GM19438 (cell line): Measurements from ENCODE around the gene CACNA1E.

ENCODE experiments used
- ATAC-seq: cut with Tn5 transposase; IDR thresholded peaks from one replicate; pipeline ENCODE4 v1.9.1; 2021; ENCODE audit warnings: low read depth; ENCODE audit not compliant: unreplicated experiment

The CACNA1E gene

GRCh38 chr1:181674617-181675016 lies 191.3 kb downstream of the CACNA1E start:
- ATAC-seq: no peak

GRCh38 chr1:181675091-181675917 lies 192.0 kb downstream of the CACNA1E start:
- no peak for ATAC-seq

- ATAC-seq: no peak
Observed at GRCh38 chr1:181675918-181676190, 192.5 kb downstream of the CACNA1E start.

GRCh38 chr1:181676269-181676668 lies 193.0 kb downstream of the CACNA1E start:
- ATAC-seq: no peak

- ATAC-seq: no peak
Observed at GRCh38 chr1:181680332-181680731, 197.0 kb downstream of the CACNA1E start.

- ATAC-seq: no peak
Observed at GRCh38 chr1:181680871-181681270, 197.6 kb downstream of the CACNA1E start.

- no peak for ATAC-seq
Observed at GRCh38 chr1:181685211-181685610, 201.9 kb downstream of the CACNA1E start.

- no peak for ATAC-seq
Observed at GRCh38 chr1:181701891-181702290, 218.6 kb downstream of the CACNA1E start.

GRCh38 chr1:181704546-181704945 lies 221.2 kb downstream of the CACNA1E start:
- no peak for ATAC-seq

- no peak for ATAC-seq
Observed at GRCh38 chr1:181711820-181712219, 228.5 kb downstream of the CACNA1E start.

GRCh38 chr1:181712711-181713110 lies 229.4 kb downstream of the CACNA1E start:
- ATAC-seq: no peak

- no peak for ATAC-seq
Observed at GRCh38 chr1:181714428-181714827, 231.1 kb downstream of the CACNA1E start.

GRCh38 chr1:181718034-181718433 lies 234.7 kb downstream of the CACNA1E start:
- ATAC-seq: no peak

- ATAC-seq: no peak
Observed at GRCh38 chr1:181726320-181727012, 243.1 kb downstream of the CACNA1E start.

GRCh38 chr1:181730606-181731005 lies 247.3 kb downstream of the CACNA1E start:
- no peak for ATAC-seq

- no peak for ATAC-seq
Observed at GRCh38 chr1:181732218-181732990, 249.1 kb downstream of the CACNA1E start.

GRCh38 chr1:181733486-181733885 lies 250.2 kb downstream of the CACNA1E start:
- ATAC-seq: no peak

GRCh38 chr1:181737056-181737455 lies 253.7 kb downstream of the CACNA1E start:
- ATAC-seq: no peak

GRCh38 chr1:181739214-181739613 lies 255.9 kb downstream of the CACNA1E start:
- ATAC-seq: no peak

- ATAC-seq: no peak
Observed at GRCh38 chr1:181742426-181742825, 259.1 kb downstream of the CACNA1E start.

- ATAC-seq: no peak
Observed at GRCh38 chr1:181743878-181744312, 260.6 kb downstream of the CACNA1E start.
